HEK293 (cell line): ENCODE measurements around the gene PRKCZ.
A peak's percentile ranks its signal among the peaks of the same experiment; 100 is the strongest.

ENCODE experiments used
- BCL11B ChIP-seq: fragments of 450-650 bp; formaldehyde crosslinking; IDR thresholded peaks from 2 replicates; pipeline ENCODE4 v1.5.1; 2016; ENCODE audit warnings: low read depth, missing biosample characterization, missing genetic modification characterization
- HOXA7 ChIP-seq: sonication (generic); formaldehyde crosslinking; IDR thresholded peaks from 2 replicates; pipeline ENCODE4 v1.8.1; 2022; ENCODE audit warnings: missing genetic modification reagents, borderline replicate concordance
- HOXC10 ChIP-seq: sonication (generic); formaldehyde crosslinking; IDR thresholded peaks from 2 replicates; pipeline ENCODE4 v1.8.1; 2023; ENCODE audit warnings: mild to moderate bottlenecking, missing genetic modification reagents
- KLF1 ChIP-seq: fragments of 450-650 bp; formaldehyde crosslinking; IDR thresholded peaks from 2 replicates; pipeline ENCODE4 v1.5.1; 2016; ENCODE audit warnings: missing biosample characterization, missing genetic modification characterization
- KLF9 ChIP-seq: fragments of 450-650 bp; formaldehyde crosslinking; IDR thresholded peaks from 2 replicates; pipeline ENCODE4 v1.5.1; 2016; ENCODE audit warnings: missing biosample characterization, missing genetic modification characterization, low read depth
- MZF1 ChIP-seq: fragments of 450-650 bp; formaldehyde crosslinking; IDR thresholded peaks from 2 replicates; pipeline ENCODE4 v1.5.1; 2017; ENCODE audit warnings: missing biosample characterization, missing genetic modification characterization, borderline replicate concordance
- OSR2 ChIP-seq: fragments of 450-650 bp; formaldehyde crosslinking; IDR thresholded peaks from 2 replicates; pipeline ENCODE4 v1.5.1; 2016; ENCODE audit warnings: missing biosample characterization, missing genetic modification characterization
- OVOL3 ChIP-seq: fragments of 450-650 bp; formaldehyde crosslinking; IDR thresholded peaks from 2 replicates; pipeline ENCODE4 v1.5.1; 2016; ENCODE audit warnings: missing biosample characterization, missing genetic modification characterization
- SP7 ChIP-seq: fragments of 450-650 bp; formaldehyde crosslinking; IDR thresholded peaks from 2 replicates; pipeline ENCODE4 v1.5.1; 2016; ENCODE audit warnings: missing biosample characterization, missing genetic modification characterization
- WT1 ChIP-seq: fragments of 450-650 bp; formaldehyde crosslinking; IDR thresholded peaks from 2 replicates; pipeline ENCODE4 v1.5.1; 2016; ENCODE audit warnings: missing biosample characterization, missing genetic modification characterization
- ZEB2 ChIP-seq: fragments of 450-650 bp; formaldehyde crosslinking; IDR thresholded peaks from 2 replicates; pipeline ENCODE4 v1.5.1; 2016; ENCODE audit warnings: missing biosample characterization, missing genetic modification characterization
- ZFHX2 ChIP-seq: fragments of 450-650 bp; formaldehyde crosslinking; conservative IDR thresholded peaks from 2 replicates; pipeline ENCODE4 v1.5.1; 2016; ENCODE audit warnings: missing biosample characterization, missing genetic modification characterization
- ZNF10 ChIP-seq: fragments of 450-650 bp; formaldehyde crosslinking; IDR thresholded peaks from 2 replicates; pipeline ENCODE4 v1.5.1; 2017; ENCODE audit warnings: missing biosample characterization, missing genetic modification characterization
- ZNF114 ChIP-seq: fragments of 450-650 bp; formaldehyde crosslinking; IDR thresholded peaks from 2 replicates; pipeline ENCODE4 v1.5.0; 2017; ENCODE audit warnings: missing biosample characterization, missing genetic modification characterization
- ZNF155 ChIP-seq: fragments of 450-650 bp; formaldehyde crosslinking; IDR thresholded peaks from 2 replicates; pipeline ENCODE4 v1.5.1; 2016; ENCODE audit warnings: missing biosample characterization, missing genetic modification characterization
- ZNF174 ChIP-seq: fragments of 450-650 bp; formaldehyde crosslinking; IDR thresholded peaks from 2 replicates; pipeline ENCODE4 v1.5.0; 2017; ENCODE audit warnings: missing biosample characterization, mild to moderate bottlenecking, missing genetic modification characterization
- ZNF19 ChIP-seq: fragments of 450-650 bp; formaldehyde crosslinking; IDR thresholded peaks from 2 replicates; pipeline ENCODE4; 2016; ENCODE audit warnings: missing biosample characterization, missing genetic modification characterization, low read depth
- ZNF394 ChIP-seq: fragments of 450-650 bp; formaldehyde crosslinking; IDR thresholded peaks from 2 replicates; pipeline ENCODE4 v1.5.1; 2016; ENCODE audit warnings: missing biosample characterization, missing genetic modification characterization, mild to moderate bottlenecking, moderate library complexity, borderline replicate concordance
- ZNF416 ChIP-seq: fragments of 450-650 bp; formaldehyde crosslinking; IDR thresholded peaks from 2 replicates; pipeline ENCODE4 v1.5.1; 2016; ENCODE audit warnings: missing biosample characterization, missing genetic modification characterization
- ZNF423 ChIP-seq: fragments of 450-650 bp; formaldehyde crosslinking; IDR thresholded peaks from 2 replicates; pipeline ENCODE4 v1.5.1; 2016; ENCODE audit warnings: missing biosample characterization, missing genetic modification characterization
- ZNF530 ChIP-seq: fragments of 450-650 bp; formaldehyde crosslinking; IDR thresholded peaks from 2 replicates; pipeline ENCODE4 v1.5.1; 2016; ENCODE audit warnings: low read depth, missing biosample characterization, missing genetic modification characterization
- ZNF561 ChIP-seq: fragments of 450-650 bp; IDR thresholded peaks from 2 replicates; pipeline ENCODE4 v1.5.1; 2018; ENCODE audit warnings: missing biosample characterization, missing genetic modification characterization, borderline replicate concordance
- ZNF571 ChIP-seq: fragments of 450-650 bp; formaldehyde crosslinking; IDR thresholded peaks from 2 replicates; pipeline ENCODE4 v1.5.0; 2017; ENCODE audit warnings: missing biosample characterization, missing genetic modification characterization
- ZNF596 ChIP-seq: fragments of 450-650 bp; IDR thresholded peaks from 2 replicates; pipeline ENCODE4 v1.5.0; 2018; ENCODE audit warnings: missing biosample characterization, mild to moderate bottlenecking, missing genetic modification characterization, moderate library complexity
- ZNF626 ChIP-seq: fragments of 450-650 bp; sonication (Bioruptor Pico); formaldehyde crosslinking; IDR thresholded peaks from 2 replicates; pipeline ENCODE4 v1.5.1; 2018; ENCODE audit warnings: missing biosample characterization, missing genetic modification characterization, inconsistent platforms
- ZNF670 ChIP-seq: fragments of 450-650 bp; formaldehyde crosslinking; IDR thresholded peaks from 2 replicates; pipeline ENCODE4 v1.5.1; 2016; ENCODE audit warnings: missing biosample characterization, missing genetic modification characterization, low read depth
- ZNF785 ChIP-seq: fragments of 450-650 bp; formaldehyde crosslinking; IDR thresholded peaks from 2 replicates; pipeline ENCODE4 v1.5.1; 2016; ENCODE audit warnings: missing biosample characterization, missing genetic modification characterization
- ZNF792 ChIP-seq: fragments of 450-650 bp; formaldehyde crosslinking; IDR thresholded peaks from 2 replicates; pipeline ENCODE4 v1.5.1; 2016; ENCODE audit warnings: missing biosample characterization, missing genetic modification characterization
- ZSCAN16 ChIP-seq: fragments of 450-650 bp; formaldehyde crosslinking; IDR thresholded peaks from 2 replicates; pipeline ENCODE4 v1.5.1; 2016; ENCODE audit warnings: missing biosample characterization, missing genetic modification characterization
- TF ChIP-seq, protein P1 (sequence below): fragments of 450-650 bp; formaldehyde crosslinking; IDR thresholded peaks from 2 replicates; pipeline ENCODE4 v1.5.1; 2016; ENCODE audit warnings: missing biosample characterization, missing genetic modification characterization
- TF ChIP-seq, protein P2 (sequence below): fragments of 450-650 bp; formaldehyde crosslinking; IDR thresholded peaks from 2 replicates; pipeline ENCODE4 v1.5.1; 2016; ENCODE audit warnings: missing biosample characterization, missing genetic modification characterization
- TF ChIP-seq, protein P3 (sequence below): fragments of 450-650 bp; formaldehyde crosslinking; IDR thresholded peaks from 2 replicates; pipeline ENCODE4 v1.5.1; 2016; ENCODE audit warnings: missing biosample characterization, missing genetic modification characterization
- TF ChIP-seq, protein P4 (sequence below): fragments of 450-650 bp; formaldehyde crosslinking; IDR thresholded peaks from 2 replicates; pipeline ENCODE4 v1.5.1; 2016; ENCODE audit warnings: missing biosample characterization, missing genetic modification characterization

PRKCZ gene

DNA sequence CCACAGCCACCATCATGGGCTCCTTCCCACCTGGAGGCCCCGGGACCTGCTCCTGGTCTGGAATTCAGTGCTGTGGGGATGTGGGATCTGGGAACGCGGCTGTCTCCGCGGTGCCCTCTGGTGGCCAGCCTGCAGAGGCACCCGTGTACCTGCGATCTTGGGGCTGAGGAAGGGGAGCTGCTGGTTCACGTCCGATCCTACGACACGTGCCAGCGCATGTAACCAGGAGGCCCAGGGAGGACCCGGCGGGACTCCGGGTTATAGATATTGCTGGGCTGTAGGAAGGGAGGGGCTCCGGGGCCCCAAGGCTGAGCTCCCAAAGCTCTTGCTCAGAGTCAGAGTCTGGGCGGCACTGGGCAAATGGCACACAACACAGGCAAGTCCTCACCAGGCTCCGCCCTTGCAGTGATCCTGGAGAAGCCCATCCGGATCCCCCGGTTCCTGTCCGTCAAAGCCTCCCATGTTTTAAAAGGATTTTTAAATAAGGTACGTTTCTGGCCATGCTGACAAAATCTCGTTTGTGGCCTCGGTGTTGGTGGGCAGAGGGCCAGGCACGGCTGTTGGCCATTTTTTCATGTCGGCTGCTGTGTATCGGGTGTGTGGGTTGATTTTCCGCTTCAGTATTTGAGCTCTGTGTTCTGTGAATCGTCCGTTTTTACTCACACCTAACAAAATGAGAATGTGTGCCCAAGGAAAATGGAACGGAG, 124.3 kb downstream of the PRKCZ start (continued):
- no peak for TF ChIP-seq HOXA7 (CRISPR knock-in tag)
- TF ChIP-seq, protein P1, sequence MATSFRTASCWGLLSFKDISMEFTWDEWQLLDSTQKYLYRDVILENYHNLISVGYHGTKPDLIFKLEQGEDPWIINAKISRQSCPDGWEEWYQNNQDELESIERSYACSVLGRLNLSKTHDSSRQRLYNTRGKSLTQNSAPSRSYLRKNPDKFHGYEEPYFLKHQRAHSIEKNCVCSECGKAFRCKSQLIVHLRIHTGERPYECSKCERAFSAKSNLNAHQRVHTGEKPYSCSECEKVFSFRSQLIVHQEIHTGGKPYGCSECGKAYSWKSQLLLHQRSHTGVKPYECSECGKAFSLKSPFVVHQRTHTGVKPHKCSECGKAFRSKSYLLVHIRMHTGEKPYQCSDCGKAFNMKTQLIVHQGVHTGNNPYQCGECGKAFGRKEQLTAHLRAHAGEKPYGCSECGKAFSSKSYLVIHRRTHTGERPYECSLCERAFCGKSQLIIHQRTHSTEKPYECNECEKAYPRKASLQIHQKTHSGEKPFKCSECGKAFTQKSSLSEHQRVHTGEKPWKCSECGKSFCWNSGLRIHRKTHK (tag by site-specific recombination), result no peak
- no peak for TF ChIP-seq ZNF394 (tag by site-specific recombination)
- no peak for TF ChIP-seq ZNF114 (tag by site-specific recombination)
- no peak for TF ChIP-seq ZNF416 (tag by site-specific recombination)
- TF ChIP-seq OVOL3, result no peak
- TF ChIP-seq ZNF792 (tag by site-specific recombination), result no peak
- TF ChIP-seq ZNF571 (tag by site-specific recombination), result no peak
- TF ChIP-seq, protein P2, sequence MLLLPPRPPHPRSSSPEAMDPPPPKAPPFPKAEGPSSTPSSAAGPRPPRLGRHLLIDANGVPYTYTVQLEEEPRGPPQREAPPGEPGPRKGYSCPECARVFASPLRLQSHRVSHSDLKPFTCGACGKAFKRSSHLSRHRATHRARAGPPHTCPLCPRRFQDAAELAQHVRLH (tag by site-specific recombination), result no peak
- no peak for TF ChIP-seq OSR2 (tag by site-specific recombination)
- TF ChIP-seq SP7 (tag by site-specific recombination), result peak; percentile 31; the same call in 1 of the 2 replicates
- no peak for TF ChIP-seq ZNF10
- TF ChIP-seq ZEB2 (tag by site-specific recombination), result 0 out of 2 replicates have a peak, but pooled peaks have one; percentile 28
- TF ChIP-seq ZNF670 (tag by site-specific recombination), result no peak
- TF ChIP-seq ZNF174, result no peak
- no peak for TF ChIP-seq ZNF785
- TF ChIP-seq ZNF530 (tag by site-specific recombination), result no peak
- TF ChIP-seq ZNF155 (tag by site-specific recombination), result no peak
- no peak for TF ChIP-seq ZNF596 (tag by site-specific recombination)
- TF ChIP-seq ZNF561 (tag by site-specific recombination), result no peak
- TF ChIP-seq BCL11B, result no peak
- TF ChIP-seq HOXC10 (CRISPR knock-in tag), result no peak
- TF ChIP-seq ZFHX2, result no peak
- no peak for TF ChIP-seq MZF1 (tag by site-specific recombination)
- TF ChIP-seq KLF9 (tag by site-specific recombination), result 0 out of 2 replicates have a peak, but pooled peaks have one; percentile 24
- no peak for TF ChIP-seq ZNF423 (tag by site-specific recombination)
- TF ChIP-seq, protein P3, sequence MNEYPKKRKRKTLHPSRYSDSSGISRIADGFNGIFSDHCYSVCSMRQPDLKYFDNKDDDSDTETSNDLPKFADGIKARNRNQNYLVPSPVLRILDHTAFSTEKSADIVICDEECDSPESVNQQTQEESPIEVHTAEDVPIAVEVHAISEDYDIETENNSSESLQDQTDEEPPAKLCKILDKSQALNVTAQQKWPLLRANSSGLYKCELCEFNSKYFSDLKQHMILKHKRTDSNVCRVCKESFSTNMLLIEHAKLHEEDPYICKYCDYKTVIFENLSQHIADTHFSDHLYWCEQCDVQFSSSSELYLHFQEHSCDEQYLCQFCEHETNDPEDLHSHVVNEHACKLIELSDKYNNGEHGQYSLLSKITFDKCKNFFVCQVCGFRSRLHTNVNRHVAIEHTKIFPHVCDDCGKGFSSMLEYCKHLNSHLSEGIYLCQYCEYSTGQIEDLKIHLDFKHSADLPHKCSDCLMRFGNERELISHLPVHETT (tag by site-specific recombination), result no peak
- TF ChIP-seq KLF1, result no peak
- TF ChIP-seq ZNF626, result no peak
- no peak for TF ChIP-seq WT1
- TF ChIP-seq, protein P4, sequence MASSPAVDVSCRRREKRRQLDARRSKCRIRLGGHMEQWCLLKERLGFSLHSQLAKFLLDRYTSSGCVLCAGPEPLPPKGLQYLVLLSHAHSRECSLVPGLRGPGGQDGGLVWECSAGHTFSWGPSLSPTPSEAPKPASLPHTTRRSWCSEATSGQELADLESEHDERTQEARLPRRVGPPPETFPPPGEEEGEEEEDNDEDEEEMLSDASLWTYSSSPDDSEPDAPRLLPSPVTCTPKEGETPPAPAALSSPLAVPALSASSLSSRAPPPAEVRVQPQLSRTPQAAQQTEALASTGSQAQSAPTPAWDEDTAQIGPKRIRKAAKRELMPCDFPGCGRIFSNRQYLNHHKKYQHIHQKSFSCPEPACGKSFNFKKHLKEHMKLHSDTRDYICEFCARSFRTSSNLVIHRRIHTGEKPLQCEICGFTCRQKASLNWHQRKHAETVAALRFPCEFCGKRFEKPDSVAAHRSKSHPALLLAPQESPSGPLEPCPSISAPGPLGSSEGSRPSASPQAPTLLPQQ, result no peak
- TF ChIP-seq ZSCAN16, result no peak
- no peak for TF ChIP-seq ZNF19 (tag by site-specific recombination)
